Measurements from ENCODE around the gene GPHN. TPM values are rescaled to one million over a fixed set of nuclear protein-coding genes. Genes with fewer than 3 reads are reported as not detected.

The GPHN gene
- total RNA-seq, 1 experiment from 2014 or later: 23.4 TPM

GRCh38 chr14:66884149-66884548, 376.2 kb downstream of the GPHN start:
- no peaks in the 10 kb centered on the region for H3K9me3 ChIP-seq (ENCODE audit: low read length)
- H3K4me1 ChIP-seq (ENCODE audit: insufficient read depth, low read length): peaks cover 13% of the 10 kb centered on the region
- ChIA-PET POLR2A (ENCODE audit: unreplicated experiment) (no interaction called here), CTCF (no interaction called here)
- no peak overlapping the region for H2AFZ ChIP-seq (ENCODE audit: low read length)
- DNase-seq (peak; percentile 47), ATAC-seq (peak; percentile 69)
- BruUV-seq (replicated peaks): no TSS peak
- no peaks in the 10 kb centered on the region for H4K20me1 ChIP-seq (ENCODE audit: low read length)
- no peak overlapping the region for H3K9ac ChIP-seq (ENCODE audit: low read length)
- H3K4me2 ChIP-seq (ENCODE audit: low read length): peak overlapping the region; percentile 14; the same call in 1 of the 2 replicates
- H3K27ac ChIP-seq (ENCODE audit: low read length): peak overlapping the region; percentile 42
- no peaks in the 10 kb centered on the region for H3F3A ChIP-seq (ENCODE audit: low read length, unreplicated experiment)
- H3K27me3 ChIP-seq (ENCODE audit: low read length): no peaks in the 10 kb centered on the region
- 0 out of 2 replicates have a peak, but pooled peaks cover 5% of the 10 kb centered on the region for H3K36me3 ChIP-seq (ENCODE audit: low read depth, low read length)
- H3K9me2 ChIP-seq (replicated peaks; ENCODE audit: low read length): no peaks in the 10 kb centered on the region
- H3K79me2 ChIP-seq (ENCODE audit: low read length): no peaks in the 10 kb centered on the region
- intact Hi-C loops (cut with micrococcal nuclease): no loop called here
- H3K4me3 ChIP-seq (ENCODE audit: low read length): no peak overlapping the region
- no peak for TF ChIP-seq CTCF (conservative IDR thresholded peaks at IDR 0.05; ENCODE audit: low read depth, low read length)
- TF ChIP-seq EZH2phosphoT487 (IDR thresholded peaks at IDR 0.05; ENCODE audit: borderline replicate concordance, low read length): no peak
- TF ChIP-seq EZH2 (IDR thresholded peaks at IDR 0.05; ENCODE audit: low read length, unreplicated experiment): no peak

- DNase-seq (no peak), ATAC-seq (no peak)
- Histone ChIP-seq H3K4me2 (ENCODE audit: low read length) (no peak overlapping the region), H4K20me1 (ENCODE audit: low read length) (no peaks in the 10 kb centered on the region), H3K27me3 (ENCODE audit: low read length) (no peaks in the 10 kb centered on the region), H3K9me3 (ENCODE audit: low read length) (no peaks in the 10 kb centered on the region), H3F3A (ENCODE audit: low read length, unreplicated experiment) (no peaks in the 10 kb centered on the region), H2AFZ (ENCODE audit: low read length) (no peak overlapping the region), H3K4me1 (ENCODE audit: insufficient read depth, low read length) (no peaks in the 10 kb centered on the region), H3K4me3 (ENCODE audit: low read length) (no peak overlapping the region), H3K36me3 (ENCODE audit: low read depth, low read length) (no peaks in the 10 kb centered on the region), H3K9me2 (replicated peaks; ENCODE audit: low read length) (no peaks in the 10 kb centered on the region), H3K79me2 (ENCODE audit: low read length) (no peaks in the 10 kb centered on the region), H3K27ac (ENCODE audit: low read length) (no peak overlapping the region), H3K9ac (ENCODE audit: low read length) (no peak overlapping the region)
- intact Hi-C loops (cut with micrococcal nuclease): no loop called here
- ChIA-PET CTCF (no interaction called here), POLR2A (ENCODE audit: unreplicated experiment) (no interaction called here)
- BruUV-seq (replicated peaks): no TSS peak
- no peak for TF ChIP-seq EZH2phosphoT487 (IDR thresholded peaks at IDR 0.05; ENCODE audit: borderline replicate concordance, low read length)
- TF ChIP-seq EZH2 (IDR thresholded peaks at IDR 0.05; ENCODE audit: low read length, unreplicated experiment): no peak
- TF ChIP-seq CTCF (conservative IDR thresholded peaks at IDR 0.05; ENCODE audit: low read depth, low read length): no peak
Observed at GRCh38 chr14:66900719-66901118, 392.8 kb downstream of the GPHN start.

- Histone ChIP-seq H3K9me2 (replicated peaks; ENCODE audit: low read length) (no peaks in the 10 kb centered on the region), H3K4me2 (ENCODE audit: low read length) (no peak overlapping the region), H3K9me3 (ENCODE audit: low read length) (no peaks in the 10 kb centered on the region), H3K36me3 (ENCODE audit: low read depth, low read length) (no peaks in the 10 kb centered on the region), H3K27me3 (ENCODE audit: low read length) (no peaks in the 10 kb centered on the region), H3K27ac (ENCODE audit: low read length) (no peak overlapping the region), H3K4me1 (ENCODE audit: insufficient read depth, low read length) (peaks cover 7% of the 10 kb centered on the region; the same call in 1 of the 2 replicates), H4K20me1 (ENCODE audit: low read length) (no peaks in the 10 kb centered on the region), H3K4me3 (ENCODE audit: low read length) (no peak overlapping the region), H3K9ac (ENCODE audit: low read length) (no peak overlapping the region), H3K79me2 (ENCODE audit: low read length) (no peaks in the 10 kb centered on the region), H2AFZ (ENCODE audit: low read length) (no peak overlapping the region), H3F3A (ENCODE audit: low read length, unreplicated experiment) (no peaks in the 10 kb centered on the region)
- intact Hi-C loops (cut with micrococcal nuclease): no loop called here
- POLR2A ChIA-PET (ENCODE audit: unreplicated experiment): no interaction called here
- TF ChIP-seq CTCF (conservative IDR thresholded peaks at IDR 0.05; ENCODE audit: low read depth, low read length): no peak
- no peak for TF ChIP-seq EZH2phosphoT487 (IDR thresholded peaks at IDR 0.05; ENCODE audit: borderline replicate concordance, low read length)
- no peak for TF ChIP-seq EZH2 (IDR thresholded peaks at IDR 0.05; ENCODE audit: low read length, unreplicated experiment)
- ATAC-seq: peak; percentile 90
- CTCF ChIA-PET: interaction anchor here (0.6 kb wide), 1 partner anchor 226 kb away, joined by 3 read pairs; no protein-coding TSS in a partner anchor
- no TSS peak for BruUV-seq (replicated peaks)
- peak; percentile 15 for DNase-seq
Observed at GRCh38 chr14:66910311-66910840, 402.4 kb downstream of the GPHN start.

Data from PC-3 (cell line).